HG02798 (cell line): Measurements from ENCODE around the gene MUC2.
"Not testable (repeated sequence)": the region's sequence is repeated elsewhere in the genome, so short reads cannot be mapped to it uniquely, and the experiment has no call there.

Source experiments
- ATAC-seq: cut with Tn5 transposase; IDR thresholded peaks from one replicate; pipeline ENCODE4 v1.9.1; 2021; ENCODE audit warnings: mild to moderate bottlenecking; ENCODE audit not compliant: unreplicated experiment, poor library complexity

The MUC2 gene

DNA sequence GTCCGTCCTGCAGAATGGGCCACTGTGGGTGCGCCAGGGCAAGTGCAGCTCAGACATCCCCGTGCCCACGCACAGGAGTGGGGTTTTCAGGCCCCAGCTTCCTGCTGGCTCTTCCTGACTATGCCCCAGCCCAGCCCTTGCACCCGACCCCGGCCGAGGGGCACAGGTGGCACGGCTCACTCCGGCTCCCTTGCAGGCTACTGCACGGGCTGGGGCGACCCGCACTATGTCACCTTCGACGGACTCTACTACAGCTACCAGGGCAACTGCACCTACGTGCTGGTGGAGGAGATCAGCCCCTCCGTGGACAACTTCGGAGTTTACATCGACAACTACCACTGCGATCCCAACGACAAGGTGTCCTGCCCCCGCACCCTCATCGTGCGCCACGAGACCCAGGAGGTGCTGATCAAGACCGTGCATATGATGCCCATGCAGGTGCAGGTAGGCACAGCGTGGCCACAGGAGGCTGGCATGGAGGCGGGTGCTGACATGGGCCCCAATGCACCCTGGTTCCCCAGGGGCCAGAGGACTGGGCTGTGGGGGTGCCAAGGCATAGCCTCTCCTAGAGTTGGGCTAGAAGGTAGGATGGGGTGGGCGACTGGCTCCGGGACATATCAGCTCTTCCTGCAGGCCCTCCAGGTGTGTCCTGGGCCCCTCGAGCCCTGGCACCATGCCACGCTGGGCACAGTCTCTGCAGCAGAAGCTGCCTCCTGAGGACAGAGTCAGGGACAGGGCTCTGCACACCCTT is 27.7 kb downstream of the MUC2 start:
- ATAC-seq, result no peak

DNA sequence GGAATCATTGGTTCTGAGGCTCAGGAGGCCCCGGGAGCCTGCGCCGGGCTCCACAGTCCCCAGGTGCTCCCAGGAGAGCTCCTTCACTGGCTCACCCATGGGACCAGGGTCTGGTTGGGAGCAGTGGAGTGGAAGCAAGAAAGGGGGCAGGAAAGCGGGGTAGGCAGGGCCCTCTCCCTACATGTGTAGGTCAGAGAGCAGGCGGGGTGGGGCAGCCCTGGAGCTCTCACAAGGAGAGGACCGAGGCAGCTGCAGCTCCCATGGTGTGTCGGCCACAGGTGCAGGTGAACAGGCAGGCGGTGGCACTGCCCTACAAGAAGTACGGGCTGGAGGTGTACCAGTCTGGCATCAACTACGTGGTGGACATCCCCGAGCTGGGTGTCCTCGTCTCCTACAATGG is 28.3 kb downstream of the MUC2 start:
- ATAC-seq, result no peak

DNA sequence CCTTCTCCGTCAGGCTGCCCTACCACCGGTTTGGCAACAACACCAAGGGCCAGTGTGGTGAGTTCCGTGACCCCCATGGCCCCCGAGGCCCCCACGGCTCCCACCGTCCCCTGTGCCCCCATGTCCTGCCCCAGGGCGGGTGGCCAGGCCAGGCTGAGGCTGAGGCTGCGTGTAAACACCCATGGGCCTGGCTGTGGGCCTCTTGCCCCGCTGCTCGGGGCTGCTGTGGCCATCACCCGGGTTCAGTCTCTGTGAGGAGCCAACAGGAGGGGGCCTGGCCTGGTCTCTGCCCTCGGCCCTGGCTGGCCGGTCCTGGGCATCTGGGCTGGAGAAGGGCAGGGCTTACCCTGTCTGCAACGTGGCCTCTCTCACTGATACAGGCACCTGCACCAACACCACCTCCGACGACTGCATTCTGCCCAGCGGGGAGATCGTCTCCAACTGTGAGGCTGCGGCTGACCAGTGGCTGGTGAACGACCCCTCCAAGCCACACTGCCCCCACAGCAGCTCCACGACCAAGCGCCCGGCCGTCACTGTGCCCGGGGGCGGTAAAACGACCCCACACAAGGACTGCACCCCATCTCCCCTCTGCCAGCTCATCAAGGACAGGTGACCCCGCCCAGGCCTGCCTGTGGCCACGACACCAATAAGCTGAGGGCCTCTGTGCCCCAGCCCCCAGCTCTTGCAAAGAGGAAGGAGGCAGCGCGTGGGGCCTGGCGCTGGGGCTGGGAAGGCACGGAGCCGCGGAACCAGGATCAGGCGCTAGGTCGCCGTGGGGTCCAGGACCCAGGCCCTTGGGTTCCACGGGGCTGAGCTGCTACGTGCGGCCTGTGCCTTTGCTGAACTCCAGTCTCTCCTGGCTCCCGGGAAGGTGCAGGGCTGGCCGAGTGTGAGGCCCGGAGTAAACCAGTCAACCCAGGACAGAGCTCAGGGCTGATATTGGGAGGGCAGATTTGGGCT is 29.0 kb downstream of the MUC2 start:
- ATAC-seq, result no peak

DNA sequence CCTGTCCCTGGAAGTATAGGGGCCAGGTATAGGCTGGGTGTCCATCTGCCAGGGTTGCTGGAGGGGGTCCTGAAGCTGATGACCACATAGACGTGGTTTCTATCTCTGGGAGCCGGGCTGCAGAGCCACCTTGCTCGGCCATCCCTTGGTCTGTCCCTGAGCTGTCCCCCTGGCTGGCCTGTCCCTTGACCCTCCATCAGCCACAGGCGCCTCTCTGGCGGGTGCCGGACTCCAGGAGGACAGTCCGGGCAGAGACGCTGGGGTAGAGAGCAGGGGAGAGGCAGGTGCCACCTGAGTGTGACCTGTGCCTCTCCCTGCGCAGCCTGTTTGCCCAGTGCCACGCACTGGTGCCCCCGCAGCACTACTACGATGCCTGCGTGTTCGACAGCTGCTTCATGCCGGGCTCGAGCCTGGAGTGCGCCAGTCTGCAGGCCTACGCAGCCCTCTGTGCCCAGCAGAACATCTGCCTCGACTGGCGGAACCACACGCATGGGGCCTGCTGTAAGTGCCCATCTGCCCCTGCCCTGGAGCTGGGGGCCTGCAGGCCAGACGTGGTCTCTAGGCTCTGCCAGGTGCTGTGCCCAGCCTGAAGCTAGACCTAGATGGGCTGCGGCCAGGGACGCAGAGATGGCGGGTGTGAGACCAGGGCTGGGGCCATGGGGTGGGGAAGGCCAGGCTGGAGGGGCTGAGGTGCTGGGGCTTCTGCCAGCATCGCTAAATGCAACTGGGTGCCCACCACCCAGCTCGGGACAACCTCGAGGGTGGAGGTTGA is 29.9 kb downstream of the MUC2 start:
- no peak for ATAC-seq

DNA sequence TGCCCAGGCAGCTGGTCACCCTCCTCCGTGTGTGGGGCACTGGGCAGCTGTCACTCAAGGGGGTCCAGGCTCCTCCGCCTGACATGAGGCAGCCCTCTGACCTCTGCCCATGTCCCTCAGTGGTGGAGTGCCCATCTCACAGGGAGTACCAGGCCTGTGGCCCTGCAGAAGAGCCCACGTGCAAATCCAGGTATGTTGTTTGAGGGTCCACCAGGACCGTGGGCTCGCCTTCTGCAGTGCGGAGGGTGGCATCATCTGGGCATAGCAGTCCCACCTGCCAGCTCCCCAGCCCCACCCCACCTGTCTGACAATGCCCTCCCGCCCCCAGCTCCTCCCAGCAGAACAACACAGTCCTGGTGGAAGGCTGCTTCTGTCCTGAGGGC is 30.5 kb downstream of the MUC2 start:
- no peak for ATAC-seq

DNA sequence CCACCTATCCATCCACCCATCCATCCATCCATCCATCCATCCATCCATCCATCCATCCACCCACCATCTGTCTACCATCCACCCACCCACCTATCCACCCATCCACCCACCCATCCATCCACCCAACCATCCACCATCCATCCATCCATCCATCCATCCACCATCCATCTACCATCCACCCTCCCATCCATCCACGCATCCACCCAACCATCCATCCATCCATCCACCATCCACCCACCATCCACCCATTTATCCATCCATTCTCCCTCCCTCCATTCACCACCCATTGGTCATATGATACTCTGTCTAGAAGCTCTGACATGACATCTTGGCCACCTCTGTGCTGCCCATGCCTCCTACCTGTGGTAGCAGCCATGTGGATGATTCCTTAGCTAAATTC is 31.7 kb downstream of the MUC2 start:
- no peak for ATAC-seq

DNA sequence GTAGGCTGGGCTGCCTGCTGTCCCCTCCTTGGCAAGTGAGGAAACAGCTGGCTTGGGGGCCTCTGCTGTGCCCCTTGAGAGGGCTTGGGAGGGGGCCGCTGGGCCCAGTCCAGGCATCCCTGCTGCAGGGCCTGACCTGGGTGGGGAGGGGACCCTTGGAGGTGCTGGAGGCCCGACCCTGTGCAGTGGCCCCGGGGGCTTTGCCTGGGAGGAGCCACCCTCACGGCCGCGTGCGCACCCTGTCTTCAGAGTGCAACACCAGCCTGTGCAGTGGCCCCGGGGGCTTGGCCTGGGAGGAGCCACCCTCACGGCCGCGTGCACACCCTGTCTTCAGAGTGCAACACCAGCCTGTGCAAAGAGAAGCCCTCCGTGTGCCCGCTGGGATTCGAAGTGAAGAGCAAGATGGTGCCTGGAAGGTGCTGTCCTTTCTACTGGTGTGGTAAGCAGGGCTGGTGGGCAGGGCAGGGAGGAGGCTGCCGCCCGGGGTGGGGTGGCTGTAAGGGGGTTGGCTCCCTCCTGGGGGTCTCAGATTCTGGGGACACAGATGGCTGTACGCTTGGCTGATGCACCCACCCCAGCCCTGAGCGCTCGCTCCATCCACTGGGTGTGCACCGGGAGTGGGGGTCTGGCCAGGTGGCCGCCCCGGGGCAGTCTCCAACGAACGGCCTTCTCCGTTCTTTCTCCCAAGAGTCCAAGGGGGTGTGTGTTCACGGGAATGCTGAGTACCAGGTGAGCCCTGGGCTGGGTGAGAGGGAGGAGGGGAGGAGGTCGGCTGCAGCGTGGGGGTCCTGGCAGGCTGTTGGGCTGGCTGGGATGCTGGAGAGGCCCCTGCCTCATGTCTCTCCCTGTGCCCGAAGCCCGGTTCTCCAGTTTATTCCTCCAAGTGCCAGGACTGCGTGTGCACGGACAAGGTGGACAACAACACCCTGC is 32.9 kb downstream of the MUC2 start:
- no peak for ATAC-seq

DNA sequence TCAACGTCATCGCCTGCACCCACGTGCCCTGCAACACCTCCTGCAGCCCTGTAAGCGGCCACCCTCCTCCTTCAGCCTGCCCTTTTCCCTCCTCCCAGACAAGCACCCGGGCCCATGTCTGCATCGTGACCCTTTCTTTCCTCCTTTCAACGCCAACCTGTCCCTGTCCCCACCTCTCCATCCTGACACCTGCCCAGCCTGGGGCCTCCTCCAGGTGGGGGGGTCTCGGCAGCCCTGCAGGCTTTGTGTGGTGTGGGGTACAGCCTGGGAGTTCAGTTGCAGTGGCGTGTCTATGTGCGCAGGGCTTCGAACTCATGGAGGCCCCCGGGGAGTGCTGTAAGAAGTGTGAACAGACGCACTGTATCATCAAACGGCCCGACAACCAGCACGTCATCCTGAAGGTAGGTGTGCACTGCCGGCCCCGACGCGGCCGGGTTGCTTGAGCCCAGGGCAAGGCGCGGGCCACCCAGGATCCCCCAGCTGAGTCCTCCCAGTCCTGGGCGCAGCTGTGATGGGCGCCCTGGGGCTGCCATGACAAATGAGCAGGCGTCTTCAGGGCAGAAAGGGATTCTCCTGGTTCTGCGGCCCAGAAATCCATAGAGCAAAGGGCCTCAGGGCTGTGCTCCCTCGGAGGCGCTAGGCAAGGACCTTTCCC is 33.7 kb downstream of the MUC2 start:
- ATAC-seq, result no peak

DNA sequence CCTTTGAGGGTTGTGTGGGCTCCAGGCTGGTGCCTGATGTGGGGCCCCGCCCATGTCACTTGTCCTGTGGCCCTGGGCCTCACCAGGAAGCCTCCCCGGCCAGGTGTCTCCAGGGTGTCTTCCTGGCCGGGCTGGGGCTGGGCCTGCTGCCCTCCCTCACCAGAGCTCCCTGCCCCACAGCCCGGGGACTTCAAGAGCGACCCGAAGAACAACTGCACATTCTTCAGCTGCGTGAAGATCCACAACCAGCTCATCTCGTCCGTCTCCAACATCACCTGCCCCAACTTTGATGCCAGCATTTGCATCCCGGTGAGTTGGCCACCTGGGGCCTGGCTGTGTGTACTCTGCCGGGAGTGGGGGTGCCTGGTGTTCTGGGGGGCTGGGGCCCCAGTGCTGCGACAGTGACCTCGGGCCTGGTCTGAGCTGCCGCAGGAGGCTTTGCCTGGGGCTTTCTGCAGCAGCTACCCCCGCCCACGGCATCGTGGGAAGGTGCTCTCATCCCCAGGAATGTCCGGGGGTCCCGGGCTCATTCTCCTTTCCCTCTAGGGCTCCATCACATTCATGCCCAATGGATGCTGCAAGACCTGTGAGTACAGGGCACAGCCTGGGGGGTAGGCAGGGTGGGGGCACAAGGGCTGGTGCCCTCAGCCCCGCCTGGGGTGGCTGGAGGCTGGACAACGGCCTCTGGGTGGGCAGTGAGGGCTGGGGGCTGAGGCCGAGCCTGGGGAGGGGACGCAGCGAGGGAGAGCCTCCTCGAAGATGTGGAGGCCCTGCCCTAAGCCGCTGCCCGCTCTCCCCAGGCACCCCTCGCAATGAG is 34.6 kb downstream of the MUC2 start:
- ATAC-seq, result no peak

DNA sequence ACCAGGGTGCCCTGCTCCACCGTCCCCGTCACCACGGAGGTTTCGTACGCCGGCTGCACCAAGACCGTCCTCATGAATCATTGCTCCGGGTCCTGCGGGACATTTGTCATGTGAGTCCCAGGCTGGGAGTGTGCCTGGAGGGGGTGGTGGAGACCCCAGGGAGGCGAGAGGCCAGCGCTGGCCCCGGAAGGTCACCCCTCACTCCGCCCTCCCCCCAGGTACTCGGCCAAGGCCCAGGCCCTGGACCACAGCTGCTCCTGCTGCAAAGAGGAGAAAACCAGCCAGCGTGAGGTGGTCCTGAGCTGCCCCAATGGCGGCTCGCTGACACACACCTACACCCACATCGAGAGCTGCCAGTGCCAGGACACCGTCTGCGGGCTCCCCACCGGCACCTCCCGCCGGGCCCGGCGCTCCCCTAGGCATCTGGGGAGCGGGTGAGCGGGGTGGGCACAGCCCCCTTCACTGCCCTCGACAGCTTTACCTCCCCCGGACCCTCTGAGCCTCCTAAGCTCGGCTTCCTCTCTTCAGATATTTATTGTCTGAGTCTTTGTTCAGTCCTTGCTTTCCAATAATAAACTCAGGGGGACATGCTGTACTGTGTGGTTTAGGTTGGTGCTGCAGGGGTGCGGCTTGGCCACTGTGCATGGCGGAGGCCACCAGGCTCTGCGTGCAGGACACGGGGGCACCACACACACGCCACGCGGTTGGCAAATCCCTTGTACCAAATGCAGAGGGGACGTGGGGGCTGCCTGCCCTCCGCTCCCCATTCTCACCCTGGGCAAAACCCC is 35.4 kb downstream of the MUC2 start:
- no peak for ATAC-seq

DNA sequence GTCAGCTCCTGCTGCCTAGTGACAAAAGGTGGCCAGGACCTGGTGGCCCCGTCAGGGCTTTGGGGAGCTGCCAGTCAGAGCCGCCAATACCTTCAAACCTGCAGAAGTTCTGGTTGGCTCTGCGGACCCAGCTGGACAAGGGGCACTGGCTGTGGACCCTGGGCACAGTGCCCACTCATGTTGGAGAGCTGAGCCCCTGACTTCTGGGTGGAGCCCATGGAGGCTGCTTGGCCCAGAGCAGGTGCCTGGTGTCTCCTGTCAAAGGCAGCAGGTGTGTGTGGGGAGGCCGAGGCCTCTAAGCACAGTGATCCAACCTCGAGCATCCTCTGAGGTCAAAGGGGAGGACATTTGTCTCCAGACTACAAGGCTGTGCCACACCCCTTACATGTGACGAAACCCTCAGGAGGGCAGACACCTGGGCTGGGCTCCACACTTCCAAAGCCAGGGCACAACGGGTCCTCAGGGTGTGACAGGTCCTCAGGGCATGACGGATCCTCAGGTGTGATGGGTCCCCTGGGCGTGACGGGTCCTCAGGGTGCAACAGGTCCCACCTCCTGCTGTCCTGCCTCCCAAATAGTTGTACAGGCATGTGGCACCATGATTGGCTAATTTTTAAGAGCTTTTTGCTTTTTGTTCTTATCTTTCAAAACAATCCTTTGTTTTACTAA is 37.0 kb downstream of the MUC2 start:
- ATAC-seq, result no peak

DNA sequence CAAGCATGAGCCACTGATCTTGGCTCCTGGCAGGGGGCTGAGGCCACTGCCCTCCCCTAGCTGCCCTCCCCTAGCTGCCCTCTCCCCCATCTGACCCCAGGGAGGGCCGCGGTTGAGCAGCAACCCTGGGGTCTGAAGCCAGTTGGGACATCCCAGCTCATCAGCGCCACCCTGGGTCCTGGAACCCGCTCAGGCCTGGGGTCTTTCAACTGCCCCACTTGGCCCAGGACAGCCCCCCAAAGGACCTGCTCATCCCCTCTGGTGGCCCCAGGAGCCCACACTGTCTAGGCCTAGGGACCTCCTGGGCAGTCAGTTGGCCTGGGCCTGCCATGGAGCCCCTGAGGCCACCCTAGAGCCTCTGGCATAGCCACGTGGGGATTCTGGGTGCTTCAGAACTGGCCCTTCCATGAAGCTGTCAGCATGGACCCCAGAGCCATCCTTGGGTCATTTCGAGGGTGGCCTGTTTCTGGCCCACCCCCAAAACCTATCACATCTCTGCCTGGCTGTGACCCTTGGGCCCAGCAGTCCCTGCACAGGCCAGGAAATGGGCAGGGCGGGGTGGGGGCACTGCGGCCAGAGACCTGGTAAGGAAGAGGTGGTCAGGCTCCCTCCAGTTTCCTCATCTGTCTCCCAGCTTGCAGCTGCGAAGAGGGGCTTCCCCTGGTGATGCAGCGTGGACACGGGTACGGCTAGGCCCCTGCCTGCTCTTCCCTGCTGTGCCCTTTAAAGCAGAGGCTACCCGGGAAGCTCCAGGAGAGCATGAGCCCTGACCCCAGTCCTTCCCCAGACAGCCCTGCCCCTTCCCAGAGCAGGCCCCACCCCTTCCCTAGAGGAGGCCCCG is 37.9 kb downstream of the MUC2 start:
- ATAC-seq, result no peak

DNA sequence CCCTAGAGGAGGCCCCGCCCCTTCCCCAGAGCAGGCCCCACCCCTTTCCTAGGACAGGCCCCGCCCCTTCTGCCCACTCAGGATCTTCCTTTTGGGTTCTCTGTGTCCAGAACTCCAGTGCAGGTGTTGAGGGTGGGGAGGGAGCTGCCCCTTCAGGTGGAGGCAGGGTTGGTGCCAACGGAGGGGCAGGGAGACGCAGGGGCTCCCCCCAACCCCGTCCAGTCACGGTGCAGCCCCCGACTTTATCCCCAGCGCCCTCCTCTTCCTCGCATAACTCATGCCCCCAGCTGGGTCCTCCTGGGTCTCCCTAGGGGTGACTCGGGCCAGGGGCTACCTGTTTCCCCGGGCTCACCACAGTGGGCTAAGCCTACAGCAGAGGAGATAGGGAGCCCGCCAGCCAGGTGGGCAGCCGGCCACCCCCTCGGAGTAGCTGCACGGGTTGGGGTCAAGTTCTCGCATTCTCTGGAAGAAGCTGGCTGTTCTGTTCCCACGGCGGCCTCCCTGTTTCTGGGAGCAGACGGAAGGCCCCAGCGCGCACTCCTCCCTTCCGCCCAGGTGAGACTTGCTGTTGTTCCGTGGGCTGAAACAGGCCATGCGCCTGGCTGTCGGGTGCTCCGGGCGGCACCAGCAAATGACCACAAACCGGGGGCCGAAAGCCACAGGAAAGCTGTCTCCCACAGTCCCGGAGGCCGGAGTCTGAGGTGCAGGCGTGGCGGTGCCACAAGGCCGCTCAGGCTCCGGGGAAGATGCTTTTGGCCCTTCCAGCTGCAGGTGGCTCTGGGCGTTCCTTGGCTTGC is 38.9 kb downstream of the MUC2 start:
- no peak for ATAC-seq

DNA sequence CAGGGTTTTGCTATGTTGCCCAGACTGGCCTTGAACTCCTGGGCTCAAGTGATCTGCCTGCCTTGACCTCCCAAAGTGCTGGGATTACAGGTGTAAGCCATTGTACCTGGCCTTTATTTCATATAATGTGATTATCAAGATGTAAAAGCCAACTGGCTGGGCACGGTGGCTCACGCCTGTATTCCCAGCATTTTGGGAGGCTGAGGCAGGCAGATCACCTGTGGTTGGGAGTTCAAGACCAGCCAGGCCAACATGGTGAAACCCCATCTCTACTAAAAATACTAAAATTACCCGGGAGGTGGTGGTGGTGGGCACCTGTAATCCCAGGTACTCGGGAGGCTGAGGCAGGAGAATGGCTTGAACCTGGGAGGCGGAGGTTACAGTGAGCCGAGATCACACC is 40.6 kb downstream of the MUC2 start:
- ATAC-seq, result not testable (repeated sequence)

DNA sequence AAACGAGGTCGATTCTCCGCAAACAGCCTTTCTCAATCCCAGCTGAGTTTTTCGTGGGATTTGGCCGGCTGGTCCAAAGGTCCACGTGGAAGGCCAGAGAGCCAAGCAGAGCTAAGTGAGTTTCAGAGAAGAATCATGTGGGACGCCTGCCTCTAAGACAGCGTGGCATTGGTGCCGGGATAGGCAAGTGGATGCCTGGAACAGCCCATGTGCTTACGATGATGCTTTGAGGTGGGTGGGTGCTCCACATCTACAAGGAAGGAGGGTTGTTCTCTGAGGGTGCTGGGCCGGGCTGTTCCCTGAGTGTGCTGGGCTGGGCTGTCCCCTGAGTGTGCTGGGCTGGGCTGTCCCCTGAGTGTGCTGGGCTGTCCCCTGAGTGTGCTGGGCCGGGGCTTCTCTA is 41.4 kb downstream of the MUC2 start:
- ATAC-seq, result no peak
